Measurements from ENCODE around the gene POU3F2.

Gene POU3F2

DNA sequence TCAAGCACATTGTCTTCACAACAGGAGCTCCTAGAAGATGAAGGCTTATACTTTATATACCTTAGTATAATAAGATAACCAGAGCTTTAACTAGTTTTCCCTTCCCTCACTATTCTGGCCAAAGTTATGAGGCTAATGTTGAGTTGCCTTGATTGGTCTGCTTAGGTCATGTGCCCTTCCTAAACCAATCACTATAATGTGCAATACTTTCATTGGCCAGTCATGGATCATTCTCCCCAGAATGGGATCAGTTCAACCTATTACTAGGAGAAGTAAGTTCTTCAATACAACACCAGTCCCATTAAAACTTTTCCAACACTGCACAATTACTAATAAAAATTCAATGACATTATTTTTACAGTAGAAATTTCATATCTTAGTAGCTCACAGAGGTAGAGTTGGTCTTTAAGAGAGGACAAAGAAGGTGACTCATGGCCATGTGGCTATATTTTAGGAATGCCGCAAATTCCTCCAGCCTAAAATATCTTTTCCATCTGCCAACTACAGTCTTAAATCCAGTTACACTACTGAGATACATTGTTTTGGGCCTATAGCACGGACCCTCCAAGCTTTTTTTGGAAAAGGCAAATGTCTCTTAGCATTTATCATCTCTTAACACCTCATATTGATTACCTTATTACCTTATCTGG is 12.5 kb upstream of the POU3F2 start:
- POLR2A ChIA-PET = no interaction called here

DNA sequence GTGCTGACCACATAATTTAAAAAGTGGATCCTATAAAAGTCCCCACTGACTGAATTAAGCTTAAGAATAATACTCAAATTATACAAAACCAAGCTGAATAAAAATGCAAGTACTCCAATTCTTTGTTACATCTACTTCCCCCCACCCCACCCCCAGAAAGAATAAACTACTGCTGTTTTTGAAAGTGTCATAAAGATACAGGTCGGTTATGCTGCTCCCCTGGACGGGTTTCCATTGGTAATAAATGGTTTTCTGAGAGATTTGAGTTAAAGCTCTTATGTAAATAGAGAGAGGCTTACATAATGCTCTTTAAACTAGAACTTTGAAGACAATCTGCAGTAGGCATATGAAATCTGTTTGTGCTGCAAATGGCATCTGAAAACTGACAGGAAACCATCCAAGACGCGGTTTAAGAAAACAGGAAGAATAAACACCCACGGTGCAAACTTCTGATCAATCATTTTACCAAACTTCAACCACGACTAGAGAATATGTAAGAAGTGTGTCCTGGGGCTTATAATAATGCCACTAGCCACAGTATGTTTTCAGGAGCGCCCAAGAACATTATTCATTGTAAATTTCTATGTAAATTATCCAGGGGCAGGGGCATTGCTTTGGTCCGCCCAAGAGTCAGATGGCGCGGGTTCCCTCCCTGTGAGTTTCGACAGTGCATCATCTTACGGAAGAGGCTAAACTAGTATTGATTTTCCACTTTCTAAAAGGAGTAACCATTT is 10.8 kb upstream of the POU3F2 start:
- POLR2A ChIA-PET = interaction anchor here (1.5 kb wide), 1 partner anchor 11 kb away, joined by 4 read pairs; the partner anchor contains the start of gene POU3F2
- Histone ChIP-seq H3K27ac (ENCODE audit: extremely low read depth, low read depth, low read length) (peak overlapping the region; percentile 92), H3K36me3 (ENCODE audit: control insufficient read depth in 2 of 2, insufficient read depth in 1 of 2, low read length in 2 of 2) (no peaks in the 10 kb centered on the region), H3K4me3 (ENCODE audit: low read depth, low read length) (no peak overlapping the region), H3K9me3 (ENCODE audit: control insufficient read depth, insufficient read depth, low read depth, low read length) (no peaks in the 10 kb centered on the region), H3K4me1 (ENCODE audit: control insufficient read depth, insufficient read depth, low read length) (peaks cover 11% of the 10 kb centered on the region)
- CTCF ChIA-PET = interaction anchor here (0.7 to 1.0 kb wide), 4 partner anchors 11 to 408 kb away, joined by 3 to 4 read pairs (median 3); partner anchors contain the start of gene POU3F2
- TF ChIP-seq ZNF658 (tag by site-specific recombination; IDR thresholded peaks at IDR 0.05) (no peak), ZNF660 (tag by site-specific recombination; IDR thresholded peaks at IDR 0.05) (no peak), ZNF792 (tag by site-specific recombination; IDR thresholded peaks at IDR 0.05) (no peak), SCRT2 (tag by site-specific recombination; IDR thresholded peaks at IDR 0.05) (no peak), MZF1 (tag by site-specific recombination; IDR thresholded peaks at IDR 0.05; ENCODE audit: borderline replicate concordance) (peak; percentile 72; the same call in 1 of the 2 replicates), ZNF335 (tag by site-specific recombination; conservative IDR thresholded peaks at IDR 0.05) (no peak)
- TF ChIP-seq, protein P1, sequence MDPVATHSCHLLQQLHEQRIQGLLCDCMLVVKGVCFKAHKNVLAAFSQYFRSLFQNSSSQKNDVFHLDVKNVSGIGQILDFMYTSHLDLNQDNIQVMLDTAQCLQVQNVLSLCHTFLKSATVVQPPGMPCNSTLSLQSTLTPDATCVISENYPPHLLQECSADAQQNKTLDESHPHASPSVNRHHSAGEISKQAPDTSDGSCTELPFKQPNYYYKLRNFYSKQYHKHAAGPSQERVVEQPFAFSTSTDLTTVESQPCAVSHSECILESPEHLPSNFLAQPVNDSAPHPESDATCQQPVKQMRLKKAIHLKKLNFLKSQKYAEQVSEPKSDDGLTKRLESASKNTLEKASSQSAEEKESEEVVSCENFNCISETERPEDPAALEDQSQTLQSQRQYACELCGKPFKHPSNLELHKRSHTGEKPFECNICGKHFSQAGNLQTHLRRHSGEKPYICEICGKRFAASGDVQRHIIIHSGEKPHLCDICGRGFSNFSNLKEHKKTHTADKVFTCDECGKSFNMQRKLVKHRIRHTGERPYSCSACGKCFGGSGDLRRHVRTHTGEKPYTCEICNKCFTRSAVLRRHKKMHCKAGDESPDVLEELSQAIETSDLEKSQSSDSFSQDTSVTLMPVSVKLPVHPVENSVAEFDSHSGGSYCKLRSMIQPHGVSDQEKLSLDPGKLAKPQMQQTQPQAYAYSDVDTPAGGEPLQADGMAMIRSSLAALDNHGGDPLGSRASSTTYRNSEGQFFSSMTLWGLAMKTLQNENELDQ (tag by site-specific recombination; IDR thresholded peaks at IDR 0.05; ENCODE audit: low read depth) = no peak
- TF ChIP-seq, protein P2, sequence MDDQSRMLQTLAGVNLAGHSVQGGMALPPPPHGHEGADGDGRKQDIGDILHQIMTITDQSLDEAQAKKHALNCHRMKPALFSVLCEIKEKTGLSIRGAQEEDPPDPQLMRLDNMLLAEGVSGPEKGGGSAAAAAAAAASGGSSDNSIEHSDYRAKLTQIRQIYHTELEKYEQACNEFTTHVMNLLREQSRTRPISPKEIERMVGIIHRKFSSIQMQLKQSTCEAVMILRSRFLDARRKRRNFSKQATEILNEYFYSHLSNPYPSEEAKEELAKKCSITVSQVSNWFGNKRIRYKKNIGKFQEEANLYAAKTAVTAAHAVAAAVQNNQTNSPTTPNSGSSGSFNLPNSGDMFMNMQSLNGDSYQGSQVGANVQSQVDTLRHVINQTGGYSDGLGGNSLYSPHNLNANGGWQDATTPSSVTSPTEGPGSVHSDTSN (CRISPR knock-in tag; IDR thresholded peaks at IDR 0.05) = no peak
- TF ChIP-seq, protein P3, sequence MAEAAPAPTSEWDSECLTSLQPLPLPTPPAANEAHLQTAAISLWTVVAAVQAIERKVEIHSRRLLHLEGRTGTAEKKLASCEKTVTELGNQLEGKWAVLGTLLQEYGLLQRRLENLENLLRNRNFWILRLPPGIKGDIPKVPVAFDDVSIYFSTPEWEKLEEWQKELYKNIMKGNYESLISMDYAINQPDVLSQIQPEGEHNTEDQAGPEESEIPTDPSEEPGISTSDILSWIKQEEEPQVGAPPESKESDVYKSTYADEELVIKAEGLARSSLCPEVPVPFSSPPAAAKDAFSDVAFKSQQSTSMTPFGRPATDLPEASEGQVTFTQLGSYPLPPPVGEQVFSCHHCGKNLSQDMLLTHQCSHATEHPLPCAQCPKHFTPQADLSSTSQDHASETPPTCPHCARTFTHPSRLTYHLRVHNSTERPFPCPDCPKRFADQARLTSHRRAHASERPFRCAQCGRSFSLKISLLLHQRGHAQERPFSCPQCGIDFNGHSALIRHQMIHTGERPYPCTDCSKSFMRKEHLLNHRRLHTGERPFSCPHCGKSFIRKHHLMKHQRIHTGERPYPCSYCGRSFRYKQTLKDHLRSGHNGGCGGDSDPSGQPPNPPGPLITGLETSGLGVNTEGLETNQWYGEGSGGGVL (tag by site-specific recombination; IDR thresholded peaks at IDR 0.05) = no peak
- TF ChIP-seq, protein P4, sequence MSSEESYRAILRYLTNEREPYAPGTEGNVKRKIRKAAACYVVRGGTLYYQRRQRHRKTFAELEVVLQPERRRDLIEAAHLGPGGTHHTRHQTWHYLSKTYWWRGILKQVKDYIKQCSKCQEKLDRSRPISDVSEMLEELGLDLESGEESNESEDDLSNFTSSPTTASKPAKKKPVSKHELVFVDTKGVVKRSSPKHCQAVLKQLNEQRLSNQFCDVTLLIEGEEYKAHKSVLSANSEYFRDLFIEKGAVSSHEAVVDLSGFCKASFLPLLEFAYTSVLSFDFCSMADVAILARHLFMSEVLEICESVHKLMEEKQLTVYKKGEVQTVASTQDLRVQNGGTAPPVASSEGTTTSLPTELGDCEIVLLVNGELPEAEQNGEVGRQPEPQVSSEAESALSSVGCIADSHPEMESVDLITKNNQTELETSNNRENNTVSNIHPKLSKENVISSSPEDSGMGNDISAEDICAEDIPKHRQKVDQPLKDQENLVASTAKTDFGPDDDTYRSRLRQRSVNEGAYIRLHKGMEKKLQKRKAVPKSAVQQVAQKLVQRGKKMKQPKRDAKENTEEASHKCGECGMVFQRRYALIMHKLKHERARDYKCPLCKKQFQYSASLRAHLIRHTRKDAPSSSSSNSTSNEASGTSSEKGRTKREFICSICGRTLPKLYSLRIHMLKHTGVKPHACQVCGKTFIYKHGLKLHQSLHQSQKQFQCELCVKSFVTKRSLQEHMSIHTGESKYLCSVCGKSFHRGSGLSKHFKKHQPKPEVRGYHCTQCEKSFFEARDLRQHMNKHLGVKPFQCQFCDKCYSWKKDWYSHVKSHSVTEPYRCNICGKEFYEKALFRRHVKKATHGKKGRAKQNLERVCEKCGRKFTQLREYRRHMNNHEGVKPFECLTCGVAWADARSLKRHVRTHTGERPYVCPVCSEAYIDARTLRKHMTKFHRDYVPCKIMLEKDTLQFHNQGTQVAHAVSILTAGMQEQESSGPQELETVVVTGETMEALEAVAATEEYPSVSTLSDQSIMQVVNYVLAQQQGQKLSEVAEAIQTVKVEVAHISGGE (tag by site-specific recombination; conservative IDR thresholded peaks at IDR 0.05; ENCODE audit: low read depth) = no peak

More for the DNA sequence above, 12.5 kb upstream of the POU3F2 start:
- Histone ChIP-seq H3K36me3 (ENCODE audit: control insufficient read depth in 2 of 2, insufficient read depth in 1 of 2, low read length in 2 of 2) (no peaks in the 10 kb centered on the region), H3K27ac (ENCODE audit: extremely low read depth, low read depth, low read length) (no peak overlapping the region), H3K9me3 (ENCODE audit: control insufficient read depth, insufficient read depth, low read depth, low read length) (no peaks in the 10 kb centered on the region), H3K4me3 (ENCODE audit: low read depth, low read length) (no peak overlapping the region), H3K4me1 (ENCODE audit: control insufficient read depth, insufficient read depth, low read length) (peaks cover 11% of the 10 kb centered on the region)
- TF ChIP-seq, protein P2 (CRISPR knock-in tag; IDR thresholded peaks at IDR 0.05) = no peak
- TF ChIP-seq SP7 (tag by site-specific recombination; IDR thresholded peaks at IDR 0.05) (no peak), GLI2 (tag by site-specific recombination; IDR thresholded peaks at IDR 0.05; ENCODE audit: borderline replicate concordance, low read depth) (no peak), ZNF433 (tag by site-specific recombination; IDR thresholded peaks at IDR 0.05; ENCODE audit: low read depth) (no peak), ZNF121 (tag by site-specific recombination; IDR thresholded peaks at IDR 0.05) (no peak), ZSCAN16 (tag by site-specific recombination; IDR thresholded peaks at IDR 0.05) (no peak), GLIS2 (tag by site-specific recombination; IDR thresholded peaks at IDR 0.05) (no peak), ZNF658 (tag by site-specific recombination; IDR thresholded peaks at IDR 0.05) (no peak), ZNF585B (tag by site-specific recombination; IDR thresholded peaks at IDR 0.05) (no peak), ZNF830 (tag by site-specific recombination; IDR thresholded peaks at IDR 0.05; ENCODE audit: low read depth) (no peak), ZNF837 (tag by site-specific recombination; IDR thresholded peaks at IDR 0.05) (no peak), ZNF132 (tag by site-specific recombination; IDR thresholded peaks at IDR 0.05; ENCODE audit: borderline replicate concordance) (no peak), ZNF169 (tag by site-specific recombination; IDR thresholded peaks at IDR 0.05) (no peak), ZNF184 (tag by site-specific recombination; IDR thresholded peaks at IDR 0.05) (no peak), ZNF174 (tag by site-specific recombination; IDR thresholded peaks at IDR 0.05) (no peak), ZNF670 (tag by site-specific recombination; IDR thresholded peaks at IDR 0.05; ENCODE audit: low read depth) (no peak)
- TF ChIP-seq, protein P5, sequence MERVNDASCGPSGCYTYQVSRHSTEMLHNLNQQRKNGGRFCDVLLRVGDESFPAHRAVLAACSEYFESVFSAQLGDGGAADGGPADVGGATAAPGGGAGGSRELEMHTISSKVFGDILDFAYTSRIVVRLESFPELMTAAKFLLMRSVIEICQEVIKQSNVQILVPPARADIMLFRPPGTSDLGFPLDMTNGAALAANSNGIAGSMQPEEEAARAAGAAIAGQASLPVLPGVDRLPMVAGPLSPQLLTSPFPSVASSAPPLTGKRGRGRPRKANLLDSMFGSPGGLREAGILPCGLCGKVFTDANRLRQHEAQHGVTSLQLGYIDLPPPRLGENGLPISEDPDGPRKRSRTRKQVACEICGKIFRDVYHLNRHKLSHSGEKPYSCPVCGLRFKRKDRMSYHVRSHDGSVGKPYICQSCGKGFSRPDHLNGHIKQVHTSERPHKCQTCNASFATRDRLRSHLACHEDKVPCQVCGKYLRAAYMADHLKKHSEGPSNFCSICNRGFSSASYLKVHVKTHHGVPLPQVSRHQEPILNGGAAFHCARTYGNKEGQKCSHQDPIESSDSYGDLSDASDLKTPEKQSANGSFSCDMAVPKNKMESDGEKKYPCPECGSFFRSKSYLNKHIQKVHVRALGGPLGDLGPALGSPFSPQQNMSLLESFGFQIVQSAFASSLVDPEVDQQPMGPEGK (tag by site-specific recombination; IDR thresholded peaks at IDR 0.05) = no peak
- CTCF ChIA-PET = interaction anchor here (0.6 to 0.7 kb wide), 2 partner anchors 24 to 37 kb away, joined by 3 read pairs; no protein-coding TSS in a partner anchor
